Activated CD4-positive, alpha-beta T cell treated with anti-CD3 and anti-CD28 coated beads for 48 hours (primary cell): ENCODE measurements around the gene LCOR.
"Not testable (repeated sequence)": the region's sequence is repeated elsewhere in the genome, so short reads cannot be mapped to it uniquely, and the experiment has no call there.

Experiments
- DNase-seq: peaks from one replicate; pipeline ENCODE4 v3.0.0-alpha.2; 2020

LCOR gene

GRCh38 chr10:96840841-96841518, 8.9 kb downstream of the LCOR start:
- DNase-seq, result no peak

DNA sequence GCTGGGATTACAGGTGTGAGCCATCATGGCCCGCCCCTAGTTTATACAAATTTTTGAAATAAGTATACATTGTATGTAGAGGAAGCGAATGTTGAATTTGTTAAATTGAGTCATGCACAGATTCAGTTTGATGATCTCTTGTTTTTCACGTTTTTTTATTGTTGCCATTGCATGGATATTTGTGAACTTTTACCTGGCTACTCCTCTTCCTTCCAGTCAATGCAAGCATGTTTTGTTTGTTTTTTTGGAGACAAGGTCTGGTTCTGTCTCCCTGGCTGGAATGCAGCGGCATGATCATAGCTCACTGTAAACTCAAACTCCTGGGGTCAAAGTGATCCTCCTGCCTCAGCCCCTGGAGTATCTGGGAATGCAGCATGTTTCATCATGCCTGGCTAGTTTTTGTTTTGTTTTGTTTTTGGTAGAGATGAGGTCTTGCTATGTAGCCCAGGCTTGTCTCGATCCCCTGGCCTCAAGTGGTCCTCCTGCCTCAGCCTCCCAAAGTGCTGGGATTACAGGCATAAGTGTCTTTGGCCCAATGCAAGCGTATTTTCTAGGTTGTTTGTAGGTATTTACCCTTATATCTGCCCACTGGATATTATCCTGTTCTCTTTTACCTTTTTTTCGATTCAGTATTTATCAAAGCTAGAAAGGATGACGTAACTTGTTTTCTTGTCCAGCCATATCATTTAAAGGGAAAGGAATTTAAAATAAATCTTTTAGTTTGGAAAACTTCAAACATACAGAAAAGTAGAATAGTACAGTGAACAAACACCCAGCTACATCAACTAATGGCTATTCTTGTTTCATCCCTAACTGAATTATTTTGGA, 11.0 kb downstream of the LCOR start:
- no peak for DNase-seq

- no peak for DNase-seq
Observed at GRCh38 chr10:96843823-96844222, 11.7 kb downstream of the LCOR start.

DNA sequence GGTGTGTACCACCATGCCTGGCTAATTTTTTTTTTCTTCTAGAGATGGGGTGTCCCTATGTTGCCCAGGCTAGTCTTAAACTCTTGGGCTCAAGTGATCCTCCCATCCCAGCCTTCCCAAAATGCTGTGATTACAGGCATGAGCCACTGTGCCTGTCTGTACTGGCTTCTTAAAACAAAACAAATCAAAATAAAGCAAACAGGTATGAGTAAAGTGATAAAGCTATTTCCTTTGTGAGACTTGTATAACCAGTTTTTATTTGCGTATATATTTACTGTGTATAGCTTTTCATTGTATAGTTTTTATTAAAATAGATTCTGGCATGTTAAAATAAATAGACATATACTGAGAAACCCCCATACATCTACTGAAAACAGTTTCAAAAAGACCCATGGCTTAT, 14.3 kb downstream of the LCOR start:
- DNase-seq, result no peak

DNA sequence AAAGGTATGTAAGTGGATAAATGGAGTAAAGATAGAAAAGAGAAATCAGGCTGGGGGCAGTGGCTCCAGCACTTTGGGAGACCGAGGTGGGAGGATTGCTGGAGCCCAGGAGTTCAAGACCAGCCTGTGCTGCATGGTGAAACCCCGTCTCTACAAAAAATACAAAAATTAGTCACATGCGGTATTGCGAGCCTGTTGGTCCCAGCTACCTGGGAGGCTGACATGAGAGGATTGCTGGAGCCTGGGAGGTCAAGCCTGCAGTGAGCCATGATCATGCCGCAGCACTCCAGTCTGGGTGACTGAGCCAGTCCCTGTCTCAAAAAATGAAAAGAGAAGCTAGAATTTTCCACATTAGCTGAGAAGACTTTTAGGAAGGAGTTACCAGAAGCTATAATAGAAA, 14.8 kb downstream of the LCOR start:
- DNase-seq, result no peak

GRCh38 chr10:96847356-96847755, 15.3 kb downstream of the LCOR start:
- DNase-seq, result not testable (repeated sequence)

DNA sequence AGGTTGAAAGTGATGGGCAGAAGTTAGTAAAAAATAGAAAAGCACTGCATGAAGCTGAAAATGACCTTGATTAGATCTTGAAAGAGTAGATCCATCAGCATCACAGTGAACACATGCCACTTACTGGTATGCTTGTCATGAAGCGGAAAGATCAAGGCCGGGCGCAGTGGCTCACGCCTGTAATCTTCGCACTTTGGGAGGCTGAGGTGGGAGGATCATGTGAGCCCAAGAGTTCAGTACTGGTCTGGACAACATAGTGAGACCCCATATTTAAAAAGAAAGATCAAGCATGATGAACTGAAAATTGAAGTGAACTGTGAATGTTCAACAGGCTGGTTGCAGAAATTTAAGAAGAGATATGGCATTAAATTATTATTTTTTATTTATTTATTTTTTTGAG, 18.0 kb downstream of the LCOR start:
- DNase-seq, result no peak

GRCh38 chr10:96850825-96851224, 18.7 kb downstream of the LCOR start:
- DNase-seq, result no peak

- no peak for DNase-seq
Observed at GRCh38 chr10:96851281-96851680, 19.2 kb downstream of the LCOR start.

GRCh38 chr10:96856317-96856716, 24.2 kb downstream of the LCOR start:
- DNase-seq, result no peak

GRCh38 chr10:96857301-96858012, 25.4 kb downstream of the LCOR start:
- DNase-seq, result no peak

GRCh38 chr10:96858038-96858705, 26.1 kb downstream of the LCOR start:
- DNase-seq, result no peak

GRCh38 chr10:96858706-96859050, 26.6 kb downstream of the LCOR start:
- no peak for DNase-seq

DNA sequence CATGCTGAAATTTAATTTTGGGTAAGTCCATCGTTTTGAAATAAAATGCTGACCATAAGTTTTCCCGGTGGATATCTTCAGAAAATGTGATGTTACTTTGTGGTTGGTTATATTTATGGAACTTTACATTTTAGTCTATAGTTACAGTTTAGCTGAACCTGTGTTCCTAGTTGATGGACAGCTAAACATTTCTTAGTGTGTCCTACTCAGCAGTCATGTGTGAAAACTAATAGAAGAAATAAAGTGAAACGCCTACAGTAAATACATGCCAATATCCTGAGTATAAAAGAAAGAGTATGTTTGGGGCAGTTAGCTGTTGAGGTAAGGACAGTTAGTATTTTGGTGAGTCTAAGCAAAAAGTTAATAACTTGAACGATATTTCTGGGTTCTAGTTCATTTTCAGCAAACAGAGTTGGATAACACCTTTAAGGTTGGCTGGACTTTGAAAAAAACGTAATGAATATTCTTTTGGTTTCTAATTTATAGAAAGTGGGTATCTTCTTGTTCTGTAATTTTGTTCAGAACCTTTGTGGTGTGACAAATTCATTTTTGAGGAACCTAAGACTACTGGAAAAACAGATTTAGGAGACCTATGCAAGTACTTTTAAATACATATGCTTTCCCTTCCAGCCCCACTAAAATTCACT, 28.7 kb downstream of the LCOR start:
- DNase-seq, result no peak

DNA sequence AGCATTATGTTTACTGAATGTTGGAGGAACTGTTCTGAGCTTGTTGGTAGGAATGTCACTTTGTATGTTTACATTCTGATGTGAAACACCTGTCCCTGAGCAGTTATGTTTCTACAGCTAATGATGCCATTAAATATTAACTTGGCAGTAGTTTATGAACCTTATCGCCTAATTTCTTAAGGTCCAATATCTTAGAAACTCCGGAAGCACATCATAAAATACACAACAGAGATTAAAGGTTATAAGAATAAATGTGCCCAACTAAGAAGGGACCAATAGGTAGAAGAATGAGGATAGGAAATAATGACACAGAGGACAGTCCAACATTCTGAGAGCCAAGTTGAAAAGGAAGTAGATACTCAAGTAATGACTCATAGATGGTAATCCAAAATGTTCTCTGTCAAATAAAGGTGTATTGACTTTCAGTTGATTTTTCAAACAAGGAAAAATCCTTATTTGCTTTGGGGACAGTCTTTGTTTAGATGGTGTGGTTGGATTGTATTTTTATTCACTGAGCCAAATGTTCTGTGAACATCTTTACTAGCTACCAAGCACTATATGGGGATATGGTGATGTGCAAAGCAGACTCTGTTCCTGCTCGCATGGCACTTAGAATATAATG, 31.9 kb downstream of the LCOR start:
- no peak for DNase-seq

DNA sequence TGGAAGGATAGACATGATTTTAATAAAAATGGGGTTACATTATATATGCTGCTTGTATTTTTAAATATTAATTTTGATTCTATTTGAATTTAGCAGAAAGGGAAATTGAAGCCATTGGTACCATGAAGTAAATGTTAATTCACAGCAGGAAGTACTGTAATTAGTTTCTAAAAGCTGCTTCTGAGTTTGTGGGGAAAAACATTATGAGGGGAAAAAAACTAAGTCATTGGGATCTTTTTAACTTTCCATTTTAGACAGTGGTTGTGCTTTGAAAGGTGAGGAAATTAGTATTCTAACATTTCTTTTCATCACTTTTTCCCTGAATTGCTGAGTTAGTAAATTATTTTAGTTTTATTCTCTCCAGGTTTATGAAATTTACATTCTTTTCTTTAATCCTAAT, 41.0 kb downstream of the LCOR start:
- no peak for DNase-seq

- DNase-seq, result no peak
Observed at GRCh38 chr10:96873756-96874467, 41.8 kb downstream of the LCOR start.

GRCh38 chr10:96878057-96878456, 46.0 kb downstream of the LCOR start:
- DNase-seq, result no peak

DNA sequence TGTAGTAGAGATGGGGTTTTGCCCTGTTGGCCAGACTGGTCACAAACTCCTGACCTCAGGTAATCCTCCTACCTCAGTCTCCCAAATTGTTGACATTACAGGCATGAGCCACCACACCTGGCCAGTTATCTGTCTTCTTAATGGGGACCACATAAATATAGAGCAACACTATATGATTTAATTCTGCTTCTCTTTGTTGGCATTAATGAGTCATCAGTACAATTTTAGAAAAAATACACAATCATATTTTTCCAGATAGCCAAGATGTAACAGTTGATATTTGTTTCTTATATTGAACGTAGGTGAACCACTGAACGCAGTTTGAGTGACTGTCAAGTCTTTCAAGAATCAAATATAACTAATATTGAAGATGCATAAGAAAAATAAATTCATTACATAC, 48.5 kb downstream of the LCOR start:
- no peak for DNase-seq

- DNase-seq, result no peak
Observed at GRCh38 chr10:96889415-96890171, 57.5 kb downstream of the LCOR start.

DNA sequence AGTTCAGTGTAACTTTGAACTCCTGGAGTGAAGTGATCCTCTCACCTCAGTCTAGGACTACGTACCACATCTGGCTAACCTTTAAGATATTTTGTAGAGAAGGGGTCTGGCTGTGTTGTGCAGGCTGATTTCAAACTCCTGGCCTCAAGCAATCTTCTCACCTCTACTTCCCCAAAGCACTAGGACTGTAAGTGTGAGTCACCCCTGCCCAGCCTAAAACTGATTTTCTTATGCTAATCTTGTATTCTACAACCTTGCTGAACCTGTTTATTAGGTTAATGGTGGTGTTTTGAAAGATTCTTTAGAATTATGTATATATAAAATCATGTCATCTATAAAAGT, 58.0 kb downstream of the LCOR start:
- no peak for DNase-seq
